HEK293 (cell line): ENCODE measurements around the gene TMIGD2.

Source experiments
- CTCF ChIA-PET: fragments of 350-600 bp; formaldehyde crosslinking; extraction: SDS; loops from one replicate; lab custom pipeline; 2021; ENCODE audit warnings: antibody characterized with exemption; lab: Yijun Ruan, JAX
- POLR2A ChIA-PET: fragments of 300-600 bp; formaldehyde crosslinking; extraction: SDS; loops from one replicate; lab custom pipeline; 2020; ENCODE audit warnings: antibody characterized with exemption, inconsistent platforms; lab: Yijun Ruan, JAX
- H3K27ac ChIP-seq: fragments of 200-500 bp; sonication (Bioruptor generic); 2 replicates; pipeline ENCODE4 v1.5.1; 2014; ENCODE audit warnings: low read depth, low read length, control low read depth, inconsistent platforms; ENCODE audit errors: extremely low read depth
- H3K36me3 ChIP-seq, 2 experiments: fragments of 200-500 bp in 1 of 2; sonication (Bioruptor generic) in 1 of 2; 1 replicate in 1 of 2; 2 replicates in 1 of 2; pipeline ENCODE4 v1.5.1; 2014 to 2017; ENCODE audit warnings: inconsistent platforms in 2 of 2, low read length in 2 of 2; ENCODE audit not compliant: control insufficient read depth in 2 of 2, insufficient read depth in 1 of 2
- H3K4me1 ChIP-seq: fragments of 200-500 bp; sonication (Bioruptor generic); 2 replicates; pipeline ENCODE4 v1.5.1; 2014; ENCODE audit warnings: mild to moderate bottlenecking, low read length, inconsistent platforms; ENCODE audit not compliant: control insufficient read depth, insufficient read depth
- H3K4me3 ChIP-seq: 2 replicates; pipeline ENCODE4 v1.5.1; 2011; ENCODE audit warnings: low read depth, mild to moderate bottlenecking, control low read depth, low read length, moderate library complexity
- H3K9me3 ChIP-seq: fragments of 200-500 bp; sonication (Bioruptor generic); 2 replicates; pipeline ENCODE4 v1.5.1; 2014; ENCODE audit warnings: low read depth, low read length, inconsistent platforms; ENCODE audit not compliant: control insufficient read depth, insufficient read depth
- KLF1 ChIP-seq: fragments of 450-650 bp; formaldehyde crosslinking; IDR thresholded peaks from 2 replicates; pipeline ENCODE4 v1.5.1; 2016; ENCODE audit warnings: missing biosample characterization, missing genetic modification characterization
- KLF10 ChIP-seq: fragments of 450-650 bp; IDR thresholded peaks from 2 replicates; pipeline ENCODE4 v1.5.1; 2018; ENCODE audit warnings: missing biosample characterization, mild to moderate bottlenecking, missing genetic modification characterization
- SP2 ChIP-seq: fragments of 450-650 bp; formaldehyde crosslinking; IDR thresholded peaks from 2 replicates; pipeline ENCODE4 v1.5.1; 2016; ENCODE audit warnings: missing biosample characterization, missing genetic modification characterization
- SP3 ChIP-seq: fragments of 450-650 bp; formaldehyde crosslinking; IDR thresholded peaks from 2 replicates; pipeline ENCODE4 v1.5.1; 2016; ENCODE audit warnings: missing biosample characterization, missing genetic modification characterization
- TCF7L2 ChIP-seq: IDR thresholded peaks from 2 replicates; pipeline ENCODE4 v1.6.1; 2011; ENCODE audit warnings: low read depth, mild to moderate bottlenecking, inconsistent platforms, low read length, moderate library complexity, borderline replicate concordance
- YY1 ChIP-seq: fragments of 450-650 bp; formaldehyde crosslinking; IDR thresholded peaks from 2 replicates; pipeline ENCODE4 v1.5.1; 2018; ENCODE audit warnings: missing biosample characterization, missing genetic modification characterization
- ZBTB26 ChIP-seq: fragments of 450-650 bp; formaldehyde crosslinking; optimal IDR thresholded peaks from 2 replicates; pipeline ENCODE3; 2016; ENCODE audit warnings: missing biosample characterization, mild to moderate bottlenecking, missing genetic modification characterization
- ZBTB6 ChIP-seq: fragments of 450-650 bp; formaldehyde crosslinking; IDR thresholded peaks from 2 replicates; pipeline ENCODE4 v1.5.1; 2017; ENCODE audit warnings: missing biosample characterization, missing genetic modification characterization
- ZNF10 ChIP-seq: fragments of 450-650 bp; formaldehyde crosslinking; IDR thresholded peaks from 2 replicates; pipeline ENCODE4 v1.5.1; 2017; ENCODE audit warnings: missing biosample characterization, missing genetic modification characterization
- ZNF211 ChIP-seq: fragments of 450-650 bp; formaldehyde crosslinking; IDR thresholded peaks from 2 replicates; pipeline ENCODE4 v1.5.1; 2016; ENCODE audit warnings: low read depth, missing biosample characterization, missing genetic modification characterization
- ZNF280D ChIP-seq: fragments of 450-650 bp; formaldehyde crosslinking; IDR thresholded peaks from 2 replicates; pipeline ENCODE4 v1.5.1; 2016; ENCODE audit warnings: missing biosample characterization, missing genetic modification characterization
- ZNF341 ChIP-seq: fragments of 450-650 bp; formaldehyde crosslinking; IDR thresholded peaks from 2 replicates; pipeline ENCODE4; 2016; ENCODE audit warnings: low read depth, missing biosample characterization, missing genetic modification characterization
- ZNF426 ChIP-seq: fragments of 450-650 bp; formaldehyde crosslinking; IDR thresholded peaks from 2 replicates; pipeline ENCODE4 v1.5.1; 2017; ENCODE audit warnings: missing biosample characterization, missing genetic modification characterization, mild to moderate bottlenecking, inconsistent platforms, moderate library complexity
- ZNF76 ChIP-seq: fragments of 450-650 bp; formaldehyde crosslinking; IDR thresholded peaks from 2 replicates; pipeline ENCODE4; 2016; ENCODE audit warnings: low read depth, missing biosample characterization, missing genetic modification characterization, borderline replicate concordance
- ZXDB ChIP-seq: fragments of 450-650 bp; formaldehyde crosslinking; IDR thresholded peaks from 2 replicates; pipeline ENCODE4 v1.5.1; 2016; ENCODE audit warnings: missing biosample characterization, missing genetic modification characterization
- TF ChIP-seq, protein P1 (sequence below): fragments of 450-650 bp; formaldehyde crosslinking; IDR thresholded peaks from 2 replicates; pipeline ENCODE4 v1.5.1; 2017; ENCODE audit warnings: missing biosample characterization, missing genetic modification characterization
- TF ChIP-seq, protein P2 (sequence below): fragments of 450-650 bp; formaldehyde crosslinking; IDR thresholded peaks from 2 replicates; pipeline ENCODE4 v1.5.1; 2016; ENCODE audit warnings: missing biosample characterization, missing genetic modification characterization
- TF ChIP-seq, protein P3 (sequence below): fragments of 450-650 bp; formaldehyde crosslinking; IDR thresholded peaks from 2 replicates; pipeline ENCODE4 v1.5.1; 2016; ENCODE audit warnings: missing biosample characterization, missing genetic modification characterization, borderline replicate concordance

Gene TMIGD2

DNA sequence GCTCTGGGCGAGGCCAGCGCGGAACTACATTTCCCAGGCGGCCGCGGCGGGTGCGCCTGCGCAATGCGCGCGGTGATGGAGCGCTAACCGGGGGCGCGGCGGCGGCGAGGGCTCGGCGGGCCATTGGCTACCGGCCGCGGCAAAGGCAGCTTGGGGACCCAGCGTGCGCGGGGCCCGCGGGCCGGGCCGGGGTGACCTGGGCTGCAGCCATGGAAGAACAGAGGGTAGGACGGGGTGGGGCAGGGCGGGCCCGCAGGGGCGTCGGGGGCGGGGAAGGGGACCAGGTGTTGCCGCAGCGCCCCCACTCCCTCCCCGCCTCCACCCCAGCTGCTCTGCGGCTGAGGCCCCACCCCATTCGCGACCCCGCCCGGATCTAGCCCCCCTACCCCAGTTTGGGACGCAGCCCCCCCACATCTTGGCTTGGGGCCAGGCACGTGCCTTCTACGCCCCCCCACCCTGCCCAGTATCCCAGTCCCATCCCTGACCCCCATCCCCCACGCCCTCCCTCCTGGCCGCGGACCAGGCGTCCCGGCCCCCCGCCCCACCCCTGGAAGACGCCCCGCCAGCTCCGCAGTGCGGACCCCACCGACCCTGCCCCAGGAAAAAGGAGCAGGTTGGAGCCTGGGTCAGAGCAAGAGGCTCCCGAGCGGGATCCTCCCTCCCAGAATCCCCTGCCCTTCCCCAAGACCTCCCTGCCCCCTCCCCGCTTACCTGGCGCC, 2.5 kb upstream of the TMIGD2 start, which contains the start of gene FSD1:
Gene FSD1 (plus strand): TSS at position 61 of the 719 bp plus-strand sequence. CDS start 149 bp downstream, at position 210.
- no peaks in the 10 kb centered on the region for H3K9me3 ChIP-seq
- POLR2A ChIA-PET, result interaction anchor here (0.6 to 1.2 kb wide), 5 partner anchors 17 to 114 kb away, joined by 3 to 4 read pairs (median 3); partner anchors contain the start of gene MPND
- no peak within 1 kb of the TSS for H3K27ac ChIP-seq
- CTCF ChIA-PET, result interaction anchor here (0.6 kb wide), 1 partner anchor 114 kb away, joined by 3 read pairs; no protein-coding TSS in a partner anchor
- peaks cover 0 to 21% of the 10 kb centered on the region in 2 experiments; a peak in 2 of 3 replicates for H3K36me3 ChIP-seq
- peak; percentile 67 for TF ChIP-seq KLF1 (tag by site-specific recombination)
- peak; percentile 49; the same call in 1 of the 2 replicates for TF ChIP-seq KLF10
- TF ChIP-seq TCF7L2, result no peak
- TF ChIP-seq ZXDB (tag by site-specific recombination), result no peak
- TF ChIP-seq, protein P1, sequence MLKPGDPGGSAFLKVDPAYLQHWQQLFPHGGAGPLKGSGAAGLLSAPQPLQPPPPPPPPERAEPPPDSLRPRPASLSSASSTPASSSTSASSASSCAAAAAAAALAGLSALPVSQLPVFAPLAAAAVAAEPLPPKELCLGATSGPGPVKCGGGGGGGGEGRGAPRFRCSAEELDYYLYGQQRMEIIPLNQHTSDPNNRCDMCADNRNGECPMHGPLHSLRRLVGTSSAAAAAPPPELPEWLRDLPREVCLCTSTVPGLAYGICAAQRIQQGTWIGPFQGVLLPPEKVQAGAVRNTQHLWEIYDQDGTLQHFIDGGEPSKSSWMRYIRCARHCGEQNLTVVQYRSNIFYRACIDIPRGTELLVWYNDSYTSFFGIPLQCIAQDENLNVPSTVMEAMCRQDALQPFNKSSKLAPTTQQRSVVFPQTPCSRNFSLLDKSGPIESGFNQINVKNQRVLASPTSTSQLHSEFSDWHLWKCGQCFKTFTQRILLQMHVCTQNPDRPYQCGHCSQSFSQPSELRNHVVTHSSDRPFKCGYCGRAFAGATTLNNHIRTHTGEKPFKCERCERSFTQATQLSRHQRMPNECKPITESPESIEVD, result no peak
- peak; percentile 82; the same call in 1 of the 2 replicates for TF ChIP-seq ZBTB6 (tag by site-specific recombination)
- TF ChIP-seq, protein P2, sequence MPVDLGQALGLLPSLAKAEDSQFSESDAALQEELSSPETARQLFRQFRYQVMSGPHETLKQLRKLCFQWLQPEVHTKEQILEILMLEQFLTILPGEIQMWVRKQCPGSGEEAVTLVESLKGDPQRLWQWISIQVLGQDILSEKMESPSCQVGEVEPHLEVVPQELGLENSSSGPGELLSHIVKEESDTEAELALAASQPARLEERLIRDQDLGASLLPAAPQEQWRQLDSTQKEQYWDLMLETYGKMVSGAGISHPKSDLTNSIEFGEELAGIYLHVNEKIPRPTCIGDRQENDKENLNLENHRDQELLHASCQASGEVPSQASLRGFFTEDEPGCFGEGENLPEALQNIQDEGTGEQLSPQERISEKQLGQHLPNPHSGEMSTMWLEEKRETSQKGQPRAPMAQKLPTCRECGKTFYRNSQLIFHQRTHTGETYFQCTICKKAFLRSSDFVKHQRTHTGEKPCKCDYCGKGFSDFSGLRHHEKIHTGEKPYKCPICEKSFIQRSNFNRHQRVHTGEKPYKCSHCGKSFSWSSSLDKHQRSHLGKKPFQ, result no peak
- TF ChIP-seq ZNF76 (tag by site-specific recombination), result peak; percentile 82
- no peak for TF ChIP-seq ZNF280D
- peak; percentile 65 for TF ChIP-seq ZBTB26 (tag by site-specific recombination)
- TF ChIP-seq ZNF211, result no peak
- no peak for TF ChIP-seq ZNF426 (tag by site-specific recombination)
- peak; percentile 13; the same call in 1 of the 2 replicates for TF ChIP-seq YY1 (tag by site-specific recombination)
- TF ChIP-seq, protein P3, sequence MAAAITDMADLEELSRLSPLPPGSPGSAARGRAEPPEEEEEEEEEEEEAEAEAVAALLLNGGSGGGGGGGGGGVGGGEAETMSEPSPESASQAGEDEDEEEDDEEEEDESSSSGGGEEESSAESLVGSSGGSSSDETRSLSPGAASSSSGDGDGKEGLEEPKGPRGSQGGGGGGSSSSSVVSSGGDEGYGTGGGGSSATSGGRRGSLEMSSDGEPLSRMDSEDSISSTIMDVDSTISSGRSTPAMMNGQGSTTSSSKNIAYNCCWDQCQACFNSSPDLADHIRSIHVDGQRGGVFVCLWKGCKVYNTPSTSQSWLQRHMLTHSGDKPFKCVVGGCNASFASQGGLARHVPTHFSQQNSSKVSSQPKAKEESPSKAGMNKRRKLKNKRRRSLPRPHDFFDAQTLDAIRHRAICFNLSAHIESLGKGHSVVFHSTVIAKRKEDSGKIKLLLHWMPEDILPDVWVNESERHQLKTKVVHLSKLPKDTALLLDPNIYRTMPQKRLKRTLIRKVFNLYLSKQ, result no peak
- TF ChIP-seq ZNF341 (tag by site-specific recombination), result no peak
- no peak for TF ChIP-seq ZNF10
- TF ChIP-seq SP2 (tag by site-specific recombination), result peak; percentile 30
- TF ChIP-seq SP3, result 0 out of 2 replicates have a peak, but pooled peaks have one; percentile 29
- H3K4me1 ChIP-seq, result no peaks in the 10 kb centered on the region
- H3K4me3 ChIP-seq, result peak within 1 kb of the TSS; percentile 41
